ENCODE results near the gene RITA1.

RITA1 gene

DNA sequence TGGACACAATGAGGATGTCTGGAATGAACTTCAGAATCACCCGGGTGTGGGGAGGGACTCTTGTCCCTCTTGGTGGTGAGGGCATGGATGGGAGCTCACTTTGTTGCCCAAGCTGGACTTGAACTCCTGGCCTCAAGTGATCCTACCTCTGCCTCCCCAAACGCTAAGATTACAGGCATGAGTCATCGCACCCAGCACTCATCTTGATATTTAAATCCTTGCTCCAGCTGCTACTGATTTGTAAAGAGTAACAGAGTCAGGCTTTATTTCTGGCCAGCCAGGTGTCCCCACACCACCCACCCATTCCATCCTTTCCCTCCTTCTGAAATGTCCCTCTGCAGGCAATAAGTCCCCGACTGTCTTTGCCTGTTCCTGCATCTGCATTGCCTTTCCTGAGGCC is 5.2 kb upstream of the RITA1 start:
- DNase-seq, result no peak

DNA sequence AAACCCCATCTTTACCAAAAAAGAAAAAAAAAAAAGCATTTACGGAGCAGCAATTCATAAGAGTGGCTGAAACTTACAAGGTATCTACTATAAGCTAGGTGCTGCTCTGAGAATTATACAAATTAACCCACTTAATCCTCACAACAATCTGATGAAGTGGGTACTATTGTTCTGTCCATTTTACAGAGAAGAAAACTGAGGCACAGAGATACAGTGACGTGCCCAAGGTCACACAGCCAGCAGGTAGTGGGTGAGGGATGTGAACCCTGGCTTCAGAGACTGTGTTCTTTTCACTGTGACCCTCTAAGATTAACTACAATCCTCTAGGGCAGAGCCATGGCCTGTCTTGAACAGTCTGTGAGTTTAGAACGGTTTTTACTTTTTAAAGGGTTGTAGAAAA is 3.5 kb upstream of the RITA1 start:
- no peak for DNase-seq

- no peak for DNase-seq
These were observed 2.4 kb upstream of the RITA1 start for GRCh38 chr12:113183030-113183589.

GRCh38 chr12:113184098-113184899 is 1.2 kb upstream of the RITA1 start:
- DNase-seq, result peak; percentile 65

DNA sequence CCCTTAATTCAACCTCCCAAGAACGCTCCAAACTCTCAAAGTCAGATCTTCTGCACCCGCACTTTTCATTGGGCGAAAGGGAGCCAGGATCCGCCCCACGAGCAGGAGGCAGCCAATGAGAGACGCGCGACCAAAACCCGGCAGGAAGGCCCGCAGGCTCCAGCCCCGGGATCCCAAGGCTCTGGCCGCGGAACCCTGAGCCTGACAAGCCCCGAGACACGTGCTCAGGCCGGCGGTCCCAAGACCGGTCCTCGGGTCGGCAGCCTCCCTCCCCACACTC is 681 bp upstream of the RITA1 start:
- peak; percentile 65 for DNase-seq

DNA sequence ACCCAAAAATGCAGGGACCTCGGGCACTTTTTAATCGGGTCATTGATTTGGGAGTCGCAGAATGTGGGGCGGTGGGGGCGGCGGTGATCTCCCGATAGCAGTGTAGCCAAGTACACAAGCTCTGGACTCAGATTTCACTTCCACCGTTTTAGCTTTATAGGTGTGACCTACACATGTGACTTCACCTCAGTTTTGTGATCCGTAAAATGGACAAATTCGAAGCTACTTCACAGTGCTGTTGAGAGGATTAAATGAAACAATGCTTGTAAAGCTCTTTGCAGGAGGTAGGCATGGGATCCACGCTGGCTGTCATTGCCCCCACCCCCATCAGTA is 478 bp downstream of the RITA1 start:
- no peak for DNase-seq

- DNase-seq, result no peak
These were observed 1.3 kb downstream of the RITA1 start for GRCh38 chr12:113186666-113187325.

- DNase-seq, result no peak
These were observed 3.8 kb downstream of the RITA1 start for GRCh38 chr12:113189361-113189760.

- DNase-seq, result no peak
These were observed 5.2 kb downstream of the RITA1 start for GRCh38 chr12:113190761-113191160.

DNA sequence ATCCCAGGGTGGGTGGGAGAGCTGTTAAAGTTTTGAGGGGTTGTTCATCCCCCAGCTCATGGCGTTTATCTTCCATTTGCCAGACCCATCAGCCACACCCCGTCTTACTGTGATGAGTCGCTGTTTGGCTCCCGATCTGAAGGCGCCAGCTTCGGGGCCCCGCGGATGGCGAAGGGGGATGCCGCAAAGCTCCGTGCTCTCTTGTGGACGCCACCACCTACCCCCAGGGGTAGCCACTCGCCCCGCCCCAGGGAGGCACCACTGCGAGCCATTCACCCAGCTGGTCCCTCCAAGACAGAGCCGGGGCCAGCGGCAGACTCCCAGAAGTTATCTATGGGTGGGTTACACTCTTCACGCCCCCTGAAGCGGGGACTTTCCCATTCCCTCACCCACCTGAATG is 5.7 kb downstream of the RITA1 start:
- DNase-seq, result no peak

- DNase-seq, result no peak
These were observed 9.5 kb downstream of the RITA1 start for GRCh38 chr12:113194971-113195391.

DNA sequence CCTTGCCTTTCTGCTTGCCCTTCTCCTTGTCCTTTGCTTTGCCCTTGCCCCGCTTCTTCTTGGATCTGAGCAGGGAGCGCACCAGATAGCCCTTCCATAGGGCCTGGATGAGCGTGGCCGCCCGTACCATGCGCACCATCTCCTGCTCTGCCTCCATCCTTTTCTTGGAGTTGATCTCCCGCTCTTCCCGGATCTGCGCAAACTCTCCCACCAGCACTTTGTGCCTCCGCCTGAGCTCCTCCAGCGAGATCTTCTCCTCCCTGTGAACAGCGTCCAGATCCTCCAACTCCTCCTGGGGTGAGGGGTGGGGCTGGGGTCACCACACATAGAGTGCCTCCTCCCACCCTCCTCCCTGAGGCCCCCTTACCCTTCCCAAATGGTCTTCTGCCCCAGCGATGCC is 10.1 kb downstream of the RITA1 start:
- DNase-seq, result no peak

GRCh38 chr12:113196582-113196981 is 11.1 kb downstream of the RITA1 start:
- no peak for DNase-seq

GRCh38 chr12:113196990-113197389 is 11.5 kb downstream of the RITA1 start:
- DNase-seq, result peak; percentile 20

GRCh38 chr12:113197518-113198077 is 12.1 kb downstream of the RITA1 start:
- no peak for DNase-seq

- no peak for DNase-seq
These were observed 12.8 kb downstream of the RITA1 start for GRCh38 chr12:113198296-113198695.

DNA sequence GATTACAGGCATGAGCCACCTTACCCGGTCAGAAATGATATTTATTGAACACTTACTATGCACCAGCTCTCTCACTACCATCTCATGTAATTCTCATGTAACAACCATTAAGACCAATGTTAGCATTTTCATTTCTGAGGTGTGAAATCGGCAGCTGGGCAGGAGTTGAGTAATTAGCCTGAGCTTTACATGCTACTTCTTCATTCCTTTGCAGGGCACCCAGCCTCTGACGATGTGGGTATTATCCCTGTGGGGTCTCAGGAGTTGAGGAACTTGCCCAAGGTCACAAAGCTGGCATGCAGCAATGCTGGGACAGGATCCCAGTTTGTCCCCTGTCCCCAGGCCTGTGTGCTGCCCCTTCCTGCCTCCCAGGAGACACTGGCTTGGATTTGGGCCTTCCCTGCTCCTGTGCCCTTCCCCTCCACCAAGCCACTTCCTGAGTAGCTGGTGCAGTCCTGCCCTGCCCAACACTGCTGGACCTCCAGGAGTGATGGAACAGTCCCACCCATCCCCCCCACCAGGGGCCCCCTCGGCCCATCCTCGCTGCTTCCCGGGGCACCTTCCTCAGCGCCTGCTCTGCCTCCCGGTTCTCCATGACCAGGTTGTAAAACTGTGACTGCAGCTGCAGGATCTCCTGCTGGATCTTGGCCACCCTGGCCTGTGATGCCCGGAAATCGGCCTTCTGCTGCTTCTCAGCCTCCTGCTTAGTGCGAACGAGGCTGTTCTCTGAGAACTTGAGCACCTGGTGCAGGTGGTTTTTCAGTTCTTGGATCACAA is 14.7 kb downstream of the RITA1 start:
- DNase-seq, result no peak

DNA sequence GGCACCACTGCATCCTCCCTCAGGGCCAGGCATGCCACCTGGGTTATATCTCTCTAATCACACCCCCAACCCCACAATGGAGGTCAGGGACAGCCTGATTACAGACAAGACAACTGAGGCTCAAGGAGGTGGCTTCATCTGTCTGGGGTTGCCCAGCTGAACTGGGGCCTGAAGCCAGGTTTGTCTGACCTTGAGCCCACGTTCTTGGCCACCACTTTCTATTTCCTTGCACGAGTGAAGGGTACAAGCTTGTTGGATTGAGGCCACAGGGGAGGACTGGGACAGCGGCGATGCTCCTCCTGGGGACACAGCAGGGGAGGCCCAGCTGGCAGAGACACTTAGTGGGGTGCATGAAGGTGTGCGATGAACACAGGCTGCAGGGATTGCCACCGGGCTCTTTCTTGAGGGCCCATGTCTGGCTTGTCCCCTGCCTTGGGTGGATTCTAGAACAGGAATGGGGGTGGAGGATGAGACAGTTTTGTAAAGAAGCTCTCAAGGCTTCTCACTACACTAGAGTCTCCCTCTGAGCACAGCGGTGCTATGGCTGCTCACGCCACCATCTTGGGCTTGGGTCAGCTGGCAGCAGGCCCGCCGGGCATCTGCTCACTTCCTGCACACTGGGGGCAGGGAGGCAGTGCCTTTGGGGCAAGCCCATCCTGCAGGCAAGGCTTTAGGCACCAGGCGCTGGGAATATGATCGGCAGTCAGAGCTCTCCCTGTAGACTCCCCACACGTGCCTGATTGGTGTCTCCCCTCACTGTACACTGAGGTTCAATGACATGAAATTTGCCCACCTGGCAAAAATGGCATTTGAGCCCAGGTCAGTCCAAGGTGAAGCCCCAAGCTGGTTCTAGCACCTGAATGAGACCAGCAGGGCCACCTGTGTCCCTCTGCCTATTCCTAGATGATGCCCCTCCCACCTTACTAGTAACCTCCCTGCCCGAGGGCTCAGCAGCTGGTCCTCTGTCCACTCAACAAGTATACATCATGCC is 16.0 kb downstream of the RITA1 start:
- no peak for DNase-seq

DNA sequence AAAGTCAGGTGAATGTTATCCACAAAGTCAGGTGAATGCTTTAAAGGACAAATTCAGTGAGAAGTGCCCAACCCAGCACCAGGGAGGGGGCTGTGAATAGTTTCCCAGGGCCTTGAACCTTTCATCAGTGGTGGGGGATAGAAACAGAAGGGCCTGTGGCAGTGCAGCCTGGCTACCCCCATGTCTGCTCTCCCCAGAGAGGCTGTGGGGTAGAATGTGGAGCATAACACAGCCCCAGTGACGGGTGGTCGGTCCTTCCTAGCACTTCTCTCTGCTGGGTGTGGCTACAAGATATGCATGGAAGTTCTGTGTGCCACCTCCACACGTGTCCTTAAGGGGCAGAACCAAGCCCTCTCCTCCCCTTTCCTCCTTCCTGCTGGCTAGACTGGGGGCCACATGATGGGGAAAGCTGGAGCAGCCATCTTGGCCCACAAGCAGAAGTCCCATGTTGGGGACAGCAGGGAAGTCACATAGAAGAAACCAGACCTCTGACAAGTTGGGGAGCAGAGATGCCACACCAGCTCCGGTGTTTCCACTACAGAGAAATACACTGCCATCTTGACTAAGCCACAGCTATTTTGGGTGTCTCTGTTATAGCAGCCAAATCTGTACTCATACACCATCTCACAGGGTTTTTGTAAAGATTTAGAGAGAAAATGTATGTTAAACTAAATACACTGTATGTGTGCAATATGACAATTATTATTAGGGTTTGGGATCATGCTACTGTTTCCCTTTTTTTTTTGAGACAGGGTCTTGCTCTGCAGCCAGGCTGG is 17.0 kb downstream of the RITA1 start:
- no peak for DNase-seq

DNA sequence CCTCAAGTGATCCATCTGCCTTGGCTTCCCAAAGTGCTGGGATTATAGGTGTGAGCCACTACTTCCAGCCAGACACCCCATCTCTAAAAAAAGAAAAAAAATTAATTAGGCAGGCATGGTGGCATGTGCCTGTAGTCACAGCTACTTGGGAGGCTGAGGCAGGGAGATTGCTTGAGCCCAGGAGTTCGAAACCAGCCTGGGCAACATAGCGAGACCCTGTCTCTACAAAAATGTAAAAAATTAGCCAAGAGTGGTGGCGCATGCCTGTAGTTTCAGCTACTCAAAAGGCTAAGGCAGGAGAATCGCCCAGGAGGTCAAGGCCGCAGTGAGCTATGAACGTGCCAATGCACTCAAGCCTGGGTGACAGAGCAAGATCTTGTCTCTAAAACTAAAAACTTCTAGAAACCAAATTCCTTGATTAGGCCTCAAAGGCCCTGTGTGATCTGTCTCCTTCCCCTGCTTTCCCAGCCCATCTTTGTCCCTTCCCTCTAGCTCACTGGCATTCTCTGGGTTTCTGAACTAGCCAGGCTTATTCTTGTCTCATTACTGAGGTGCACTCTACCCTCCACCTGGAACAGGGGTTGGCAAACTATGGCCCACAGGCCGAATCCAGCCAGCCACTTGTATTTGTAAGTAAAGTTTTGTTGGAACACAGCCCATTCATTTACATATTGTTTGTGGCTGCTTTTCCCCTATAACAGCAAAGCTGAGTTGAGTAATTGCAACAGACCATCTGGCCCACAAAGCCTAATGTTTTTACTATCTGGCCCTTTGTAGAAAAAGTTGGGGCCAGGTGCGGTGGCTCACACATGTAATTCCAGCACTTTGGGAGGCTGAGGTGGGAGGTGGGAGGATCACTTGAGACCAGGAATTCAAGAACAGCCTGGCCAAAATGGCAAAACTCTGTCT is 18.6 kb downstream of the RITA1 start:
- DNase-seq, result no peak

All from NCI-H1048 (cell line).